Measurements from ENCODE around the gene AGFG1. TPM values are rescaled to one million over a fixed set of nuclear protein-coding genes. Genes with fewer than 3 reads are reported as not detected.
A peak's percentile ranks its signal among the peaks of the same experiment; 100 is the strongest.

The AGFG1 gene
- total RNA-seq, 1 experiment from 2014 or later = 109 TPM

DNA sequence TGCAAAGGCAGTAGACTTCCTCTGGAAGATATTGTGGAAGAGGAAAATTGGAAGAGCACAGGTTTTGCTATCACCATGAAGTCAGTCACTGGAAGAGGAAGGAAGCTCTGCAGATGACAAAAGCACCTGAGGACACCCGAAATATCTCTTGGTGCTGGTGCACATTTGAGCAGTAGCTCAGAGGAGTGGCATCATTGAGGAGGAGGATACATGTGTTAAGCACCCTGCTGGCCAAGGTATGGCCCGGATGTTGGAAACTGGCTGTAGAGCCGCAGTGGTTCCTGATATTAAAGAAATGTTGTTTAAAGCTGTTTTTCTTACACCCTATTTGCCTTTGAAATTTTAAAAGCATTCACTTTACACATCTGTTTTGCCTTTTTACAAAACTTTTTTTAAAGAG is 94.1 kb downstream of the AGFG1 start:
- H3K79me1 ChIP-seq (ENCODE audit: insufficient read depth, low read depth, low read length, poor library complexity, severe bottlenecking) = no peaks in the 10 kb centered on the region
- H3K27ac ChIP-seq (ENCODE audit: insufficient read length, low read depth, low read length) = no peak overlapping the region
- H3K14ac ChIP-seq (ENCODE audit: insufficient read depth, low read length) = no peak overlapping the region
- H4K5ac ChIP-seq (ENCODE audit: insufficient read length, low read depth, low read length) = no peak overlapping the region
- Mint-ChIP-seq H3K4me1 (peaks cover 3 to 7% of the 10 kb centered on the region in 2 experiments; a peak in 2 of 4 replicates), H3K36me3 (ENCODE audit: insufficient read depth in 1 of 3, low read depth in 3 of 3) (no peaks in the 10 kb centered on the region), H3K9me3 (no peaks in the 10 kb centered on the region), H3K4me3 (no peak overlapping the region), H3K27me3 (ENCODE audit: low read depth) (no peaks in the 10 kb centered on the region), H3K27ac (peak overlapping the region in 1 of 3 experiments; percentile 60; a peak in 2 of 7 replicates)
- no peak overlapping the region for H2AK5ac ChIP-seq (ENCODE audit: insufficient read length, low read length)
- no peak overlapping the region for H3K18ac ChIP-seq (ENCODE audit: insufficient read length, low read depth, low read length)
- no peak overlapping the region for H3K9ac ChIP-seq (ENCODE audit: extremely low read depth, insufficient read length, low read length)
- H3K23ac ChIP-seq (ENCODE audit: insufficient read length, low read depth, low read length) = no peak overlapping the region
- H3K4me1 ChIP-seq (ENCODE audit: insufficient read depth, low read length) = no peaks in the 10 kb centered on the region
- H3T11ph ChIP-seq (ENCODE audit: low read length) = no peak overlapping the region
- no peaks in the 10 kb centered on the region for H4K20me1 ChIP-seq (ENCODE audit: control insufficient read depth, insufficient read depth, insufficient read length)
- H3K27me3 ChIP-seq (ENCODE audit: insufficient read depth, low read length) = no peaks in the 10 kb centered on the region
- no peak for DNase-seq
- no peak overlapping the region for H2BK20ac ChIP-seq (ENCODE audit: low read depth, low read length, poor library complexity, severe bottlenecking)
- no peak overlapping the region for H2BK15ac ChIP-seq (ENCODE audit: low read depth, low read length)
- H3K9me3 ChIP-seq (ENCODE audit: control insufficient read depth, low read depth, low read length) = no peaks in the 10 kb centered on the region
- no peak overlapping the region for H2AFZ ChIP-seq (ENCODE audit: low read length)
- no CpG with 5 or more reads among the region's 3 CpGs for WGBS (ENCODE audit: extremely low coverage, insufficient read length, low lambda C conversion rate)
- TF ChIP-seq, protein P1, sequence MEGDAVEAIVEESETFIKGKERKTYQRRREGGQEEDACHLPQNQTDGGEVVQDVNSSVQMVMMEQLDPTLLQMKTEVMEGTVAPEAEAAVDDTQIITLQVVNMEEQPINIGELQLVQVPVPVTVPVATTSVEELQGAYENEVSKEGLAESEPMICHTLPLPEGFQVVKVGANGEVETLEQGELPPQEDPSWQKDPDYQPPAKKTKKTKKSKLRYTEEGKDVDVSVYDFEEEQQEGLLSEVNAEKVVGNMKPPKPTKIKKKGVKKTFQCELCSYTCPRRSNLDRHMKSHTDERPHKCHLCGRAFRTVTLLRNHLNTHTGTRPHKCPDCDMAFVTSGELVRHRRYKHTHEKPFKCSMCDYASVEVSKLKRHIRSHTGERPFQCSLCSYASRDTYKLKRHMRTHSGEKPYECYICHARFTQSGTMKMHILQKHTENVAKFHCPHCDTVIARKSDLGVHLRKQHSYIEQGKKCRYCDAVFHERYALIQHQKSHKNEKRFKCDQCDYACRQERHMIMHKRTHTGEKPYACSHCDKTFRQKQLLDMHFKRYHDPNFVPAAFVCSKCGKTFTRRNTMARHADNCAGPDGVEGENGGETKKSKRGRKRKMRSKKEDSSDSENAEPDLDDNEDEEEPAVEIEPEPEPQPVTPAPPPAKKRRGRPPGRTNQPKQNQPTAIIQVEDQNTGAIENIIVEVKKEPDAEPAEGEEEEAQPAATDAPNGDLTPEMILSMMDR (conservative IDR thresholded peaks at IDR 0.05) = no peak
- H3K4ac ChIP-seq (ENCODE audit: low read depth, low read length) = no peak overlapping the region
- H2BK120ac ChIP-seq (ENCODE audit: low read depth, low read length, poor library complexity, severe bottlenecking) = no peak overlapping the region
- no peaks in the 10 kb centered on the region for H3K79me2 ChIP-seq (ENCODE audit: insufficient read depth, low read length)
- H4K91ac ChIP-seq (ENCODE audit: insufficient read length, low read depth, low read length) = no peak overlapping the region
- H3K56ac ChIP-seq (ENCODE audit: insufficient read length, low read depth, low read length) = no peak overlapping the region
- H4K8ac ChIP-seq (replicated peaks; ENCODE audit: insufficient read length, low read depth, low read length) = no peak overlapping the region
- H2BK5ac ChIP-seq (ENCODE audit: insufficient read length, low read length) = no peak overlapping the region
- H3K4me2 ChIP-seq (ENCODE audit: insufficient read depth, insufficient read length, low read length) = no peak overlapping the region
- H3K23me2 ChIP-seq (ENCODE audit: insufficient read length, low read depth, low read length, poor library complexity, severe bottlenecking) = no peaks in the 10 kb centered on the region
- H2BK12ac ChIP-seq (ENCODE audit: insufficient read length, low read depth, low read length) = no peak overlapping the region

Measured in H9 (cell line).